IMR-90 (cell line): ENCODE results near the gene ZNF646. TPM values are rescaled to one million over a fixed set of nuclear protein-coding genes. Genes with fewer than 3 reads are reported as not detected.

Experiments used
- ATAC-seq: fragments of 200-7000 bp; cut with Tn5 transposase; 2 replicates; pipeline ENCODE4 v1.9.1; 2020; ENCODE audit warnings: low read depth, mild to moderate bottlenecking, moderate library complexity
- BruUV-seq: library from RNA; stranded (reverse); fragments of 400-500 nt; replicated peaks from 2 replicates; lab custom pipeline; 2021; lab: Mats Ljungman, UMichigan
- CTCF ChIA-PET: fragments of 300-600 bp; formaldehyde crosslinking; extraction: SDS; loops from one replicate; lab custom pipeline; 2021; ENCODE audit warnings: antibody characterized with exemption; lab: Yijun Ruan, JAX
- POLR2A ChIA-PET: fragments of 300-600 bp; sonication (Branson Sonifier 250); formaldehyde crosslinking; loops from one replicate; lab custom pipeline; 2022; ENCODE audit warnings: antibody characterized with exemption; ENCODE audit not compliant: unreplicated experiment; lab: Charles Lee
- DNase-seq: peaks from one replicate; pipeline ENCODE4 v3.0.0; 2013
- H2AFZ ChIP-seq: replicated peaks from 2 replicates; pipeline ENCODE3; 2013; ENCODE audit warnings: low read length, mild to moderate bottlenecking; ENCODE audit not compliant: poor library complexity
- H2AK5ac ChIP-seq: 2 replicates; pipeline ENCODE4 v1.6.1; 2013; ENCODE audit warnings: low read depth, low read length, inconsistent platforms
- H2AK9ac ChIP-seq: replicated peaks from 2 replicates; pipeline ENCODE3; 2013; ENCODE audit warnings: mild to moderate bottlenecking, low read depth, low read length, moderate library complexity; ENCODE audit not compliant: poor library complexity
- H2BK120ac ChIP-seq: 2 replicates; pipeline ENCODE4 v1.6.1; 2013; ENCODE audit warnings: low read depth, low read length, inconsistent platforms
- H2BK15ac ChIP-seq: 3 replicates; pipeline ENCODE4 v1.6.1; 2013; ENCODE audit warnings: low read depth, low read length, inconsistent platforms
- H2BK20ac ChIP-seq: 2 replicates; pipeline ENCODE4 v1.6.1; 2013; ENCODE audit warnings: low read depth, mild to moderate bottlenecking, inconsistent platforms, low read length, moderate library complexity
- H2BK5ac ChIP-seq: 2 replicates; pipeline ENCODE4 v1.6.1; 2013; ENCODE audit warnings: mild to moderate bottlenecking, low read depth, low read length, inconsistent platforms; ENCODE audit not compliant: poor library complexity, severe bottlenecking
- H3K14ac ChIP-seq: replicated peaks from 2 replicates; pipeline ENCODE4 v1.6.1; 2013; ENCODE audit warnings: low read depth, low read length, inconsistent platforms
- H3K18ac ChIP-seq: 2 replicates; pipeline ENCODE4 v1.6.1; 2013; ENCODE audit warnings: low read depth, low read length, control low read depth
- H3K23ac ChIP-seq: 2 replicates; pipeline ENCODE4 v1.6.1; 2013; ENCODE audit warnings: low read depth, low read length, inconsistent platforms
- H3K27ac ChIP-seq: 2 replicates; pipeline ENCODE4 v1.5.1; 2013; ENCODE audit warnings: mild to moderate bottlenecking, control low read depth, low read length; ENCODE audit not compliant: insufficient read depth
- H3K27me3 ChIP-seq: 2 replicates; pipeline ENCODE4 v1.6.1; 2013; ENCODE audit warnings: low read length; ENCODE audit not compliant: control insufficient read depth, insufficient read depth
- H3K36me3 ChIP-seq: 2 replicates; pipeline ENCODE4 v1.6.1; 2013; ENCODE audit warnings: low read length, mixed read lengths; ENCODE audit not compliant: control insufficient read depth, insufficient read depth
- H3K4ac ChIP-seq: 2 replicates; pipeline ENCODE4 v1.6.1; 2013; ENCODE audit warnings: low read depth, low read length, inconsistent platforms
- H3K4me1 ChIP-seq: 2 replicates; pipeline ENCODE4 v1.6.1; 2013; ENCODE audit warnings: low read length, mixed read lengths; ENCODE audit not compliant: control insufficient read depth, insufficient read depth
- H3K4me2 ChIP-seq: 2 replicates; pipeline ENCODE4 v1.6.1; 2013; ENCODE audit warnings: low read depth, mild to moderate bottlenecking, control low read depth, low read length, moderate library complexity
- H3K4me3 ChIP-seq: 2 replicates; pipeline ENCODE4 v1.5.1; 2013; ENCODE audit warnings: low read depth, mild to moderate bottlenecking, control low read depth, low read length, moderate library complexity; ENCODE audit not compliant: insufficient read depth
- H3K56ac ChIP-seq: 2 replicates; pipeline ENCODE4 v1.6.1; 2013; ENCODE audit warnings: low read length, inconsistent platforms; ENCODE audit not compliant: insufficient read depth; ENCODE audit errors: extremely low read depth
- H3K79me1 ChIP-seq, 2 experiments: 2 replicates each; pipeline ENCODE4 v1.6.1; 2013; ENCODE audit warnings: low read length in 2 of 2, inconsistent platforms in 1 of 2, low read depth in 1 of 2
- H3K9ac ChIP-seq: 2 replicates; pipeline ENCODE4 v1.6.1; 2013; ENCODE audit warnings: low read depth, low read length, control low read depth
- H3K9me1 ChIP-seq: 2 replicates; pipeline ENCODE4 v1.6.1; 2013; ENCODE audit warnings: low read length, inconsistent platforms; ENCODE audit not compliant: insufficient read depth
- H3K9me3 ChIP-seq: 2 replicates; pipeline ENCODE4 v1.6.1; 2013; ENCODE audit warnings: low read length; ENCODE audit not compliant: control insufficient read depth, insufficient read depth
- H4K20me1 ChIP-seq: 2 replicates; pipeline ENCODE4 v1.6.1; 2013; ENCODE audit warnings: low read length, inconsistent platforms; ENCODE audit not compliant: insufficient read depth
- H4K5ac ChIP-seq: 2 replicates; pipeline ENCODE4 v1.6.1; 2013; ENCODE audit warnings: mild to moderate bottlenecking, low read depth, low read length, control low read depth
- H4K8ac ChIP-seq, 2 experiments: 2 replicates each; pipeline ENCODE4 v1.6.1; 2013; ENCODE audit warnings: low read depth in 2 of 2, low read length in 2 of 2, control low read depth in 1 of 2, inconsistent platforms in 1 of 2
- H4K91ac ChIP-seq: 2 replicates; pipeline ENCODE4 v1.6.1; 2013; ENCODE audit warnings: low read depth, low read length, inconsistent platforms; ENCODE audit not compliant: insufficient read depth
- MAFK ChIP-seq: IDR thresholded peaks from 2 replicates; pipeline ENCODE4 v1.6.1; 2012; ENCODE audit warnings: low read depth, low read length, improper control_type of control experiment
- POLR2A ChIP-seq: IDR thresholded peaks from 2 replicates; pipeline ENCODE4 v1.6.1; 2012; ENCODE audit warnings: mild to moderate bottlenecking, low read depth, low read length
- RFX5 ChIP-seq: IDR thresholded peaks from 2 replicates; pipeline ENCODE4 v1.8.0; 2012; ENCODE audit warnings: low read depth, mild to moderate bottlenecking, low read length, moderate library complexity
- WGBS, 2 experiments: methylation state at CpG; one replicate each; pipeline versions ENCODE4 v1.1.5 to v1.1.7; 2013; ENCODE audit warnings: missing lambda C conversion rate in 2 of 2; ENCODE audit not compliant: insufficient read length in 1 of 2; ENCODE audit errors: extremely low coverage in 2 of 2; 5-methylcytosine and 5-hydroxymethylcytosine counted together
- dilution Hi-C: fragments of 300-500 bp; cut with HindIII; formaldehyde crosslinking; loops from one replicate; pipeline ENCODE4 v1.14.3; 2018; ENCODE audit warnings: low sequenced_read_pairs; ENCODE audit not compliant: unreplicated experiment
- in situ Hi-C: fragments of 300-500 bp; cut with MboI; formaldehyde crosslinking; loops from 3 replicates; pipeline ENCODE4 v1.14.3; 2019; ENCODE audit warnings: low sequenced_read_pairs, inconsistent platforms, mixed read lengths
- intact Hi-C: fragments of 100-400 bp; cut with micrococcal nuclease; formaldehyde crosslinking; loops from 2 replicates; pipeline ENCODE4 v1.10.0; 2022
- polyA plus RNA-seq, 3 experiments: library from polyadenylated mRNA; depleted of rRNA; stranded (reverse); fragments of >200 nt; gene quantifications; 2 replicates each; pipeline ENCODE4 v1.2.3, GENCODE V29; 2012; ENCODE audit warnings: low replicate concordance in 1 of 3
- total RNA-seq: library from RNA; depleted of rRNA; stranded (reverse); fragments of >200 nt; gene quantifications from 2 replicates; pipeline ENCODE4 v1.2.3, GENCODE V29; 2012

The ZNF646 gene
- total and polyA plus RNA-seq, 2 of the 4 experiments (the other 2 are of a cell fraction) = 4.9 to 6.8 TPM

GRCh38 chr16:31085411-31085810 lies 11.2 kb downstream of the ZNF646 start:
- TF ChIP-seq MAFK = no peak
- TF ChIP-seq RFX5 = no peak
- no peak for TF ChIP-seq POLR2A
- in situ Hi-C loops = loop anchor here (10.0 kb wide), 1 partner anchor 101 kb away; the partner anchor contains the start of gene HSD3B7

More at GRCh38 chr16:31085411-31085810, 11.2 kb downstream of the ZNF646 start:
- Histone ChIP-seq H3K4me2 (no peak overlapping the region), H3K23ac (no peak overlapping the region), H3K9me1 (peaks cover 3% of the 10 kb centered on the region), H3K56ac (no peak overlapping the region), H3K18ac (no peak overlapping the region), H3K79me1 (peaks cover 11 to 53% of the 10 kb centered on the region in 2 experiments), H3K9ac (no peak overlapping the region), H2BK120ac (no peak overlapping the region), H2AK9ac (no peak overlapping the region), H3K36me3 (peaks cover 62% of the 10 kb centered on the region), H4K5ac (no peak overlapping the region), H2AFZ (no peak overlapping the region), H3K27ac (no peak overlapping the region), H4K8ac (no peak overlapping the region), H3K27me3 (no peaks in the 10 kb centered on the region), H2BK15ac (no peak overlapping the region), H2BK5ac (no peak overlapping the region), H3K4ac (no peak overlapping the region), H3K9me3 (no peaks in the 10 kb centered on the region), H3K14ac (no peak overlapping the region), H4K91ac (no peak overlapping the region), H2BK20ac (no peak overlapping the region), H3K4me3 (no peak overlapping the region), H4K20me1 (peaks cover 21% of the 10 kb centered on the region), H3K4me1 (no peaks in the 10 kb centered on the region), H2AK5ac (no peak overlapping the region)
- WGBS, 2 experiments = 78% methylated on average over 5 of the region's 8 CpGs; no CpG with 5 or more reads in 1 of the 2 experiments
- ChIA-PET POLR2A (no interaction called here), CTCF (interaction anchor here (0.6 to 1.2 kb wide), 2 partner anchors 15 to 58 kb away, joined by 3 to 4 read pairs; no protein-coding TSS in a partner anchor)
- ATAC-seq (no peak), DNase-seq (no peak)
- BruUV-seq = no TSS peak
- dilution Hi-C loops = no loop called here
- intact Hi-C loops = no loop called here
